Forelimb muscle (tissue), 1 donor: ENCODE data around the gene EPGN. TPM values are rescaled to one million over a fixed set of nuclear protein-coding genes. Genes with fewer than 3 reads are reported as not detected.

Source experiments
- DNase-seq: peaks from one replicate; pipeline ENCODE4 v3.0.0-alpha.2; 2013; ENCODE audit warnings: low read depth
- polyA plus RNA-seq: library from polyadenylated mRNA; unstranded; fragments of 120-200 nt; gene quantifications from one replicate; pipeline ENCODE4 v1.2.1, GENCODE V29; 2013; ENCODE audit not compliant: insufficient read length

EPGN gene, protein sequence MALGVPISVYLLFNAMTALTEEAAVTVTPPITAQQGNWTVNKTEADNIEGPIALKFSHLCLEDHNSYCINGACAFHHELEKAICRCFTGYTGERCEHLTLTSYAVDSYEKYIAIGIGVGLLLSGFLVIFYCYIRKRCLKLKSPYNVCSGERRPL
- polyA plus RNA-seq = 0.32 TPM

DNA sequence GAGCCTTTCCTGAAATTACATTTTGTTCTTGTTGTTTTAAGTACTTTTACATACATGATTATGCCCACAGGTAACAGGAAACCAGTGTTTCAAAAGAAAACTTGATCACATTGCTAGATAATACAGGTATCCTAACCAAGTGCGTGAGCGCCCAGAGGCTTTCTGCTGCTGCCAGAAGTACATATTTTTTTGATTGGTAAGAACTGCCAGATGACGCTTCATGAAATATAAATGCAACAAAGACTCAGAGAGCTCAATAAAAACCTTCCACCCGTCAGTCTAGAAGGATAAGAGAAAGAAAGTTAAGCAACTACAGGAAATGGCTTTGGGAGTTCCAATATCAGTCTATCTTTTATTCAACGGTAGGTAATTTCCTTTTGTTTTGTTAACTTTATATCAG, at the start of gene EPGN:
Gene EPGN, plus strand, starts transcription at position 256 of the 400 bp plus-strand sequence. Its CDS starts 64 bp downstream, at position 320.
- DNase-seq = no peak

DNA sequence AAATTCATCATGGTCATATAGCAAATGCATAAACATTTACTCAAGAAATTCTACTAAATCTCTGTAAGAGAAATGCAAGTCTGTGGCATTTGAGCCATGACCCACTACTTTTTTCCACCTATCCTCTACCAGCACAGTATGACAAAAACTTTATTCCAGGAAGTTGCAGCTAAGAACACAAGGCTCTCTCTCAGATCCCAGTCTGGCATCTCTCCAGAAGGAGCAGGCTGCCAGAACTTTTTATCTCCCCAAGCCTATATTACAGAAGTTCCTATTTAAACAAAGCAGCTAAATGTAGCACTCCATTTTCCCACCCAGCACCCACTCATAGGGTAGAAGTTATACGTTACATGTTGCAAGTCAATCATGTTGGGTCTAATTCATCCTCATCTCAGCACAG, 49.3 kb upstream of the EPGN start:
- DNase-seq = no peak

DNA sequence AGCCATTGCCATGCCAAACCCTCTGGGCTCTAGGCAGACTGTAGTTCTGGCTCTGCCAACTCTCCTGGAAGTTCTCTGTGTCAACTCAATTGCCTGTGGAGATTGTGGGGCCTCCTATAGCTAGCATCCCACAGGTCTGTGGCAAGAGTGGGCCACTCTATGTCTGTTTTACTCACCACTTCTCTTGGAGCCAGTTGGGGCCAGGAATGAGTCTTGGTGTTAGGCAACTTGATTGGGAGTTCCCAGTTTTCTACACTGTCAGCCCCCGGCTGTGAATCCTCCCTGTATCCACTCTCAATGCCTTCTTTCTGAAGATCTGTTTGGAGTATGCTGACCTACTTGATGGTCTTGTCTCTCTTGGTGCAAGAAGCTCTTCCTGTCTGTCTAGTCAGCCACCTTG, 48.2 kb upstream of the EPGN start:
- no peak for DNase-seq

- DNase-seq = no peak
Observed at GRCh38 chr4:74262522-74262921, 45.7 kb upstream of the EPGN start.

- DNase-seq = no peak
Observed at GRCh38 chr4:74263551-74263950, 44.7 kb upstream of the EPGN start.

DNA sequence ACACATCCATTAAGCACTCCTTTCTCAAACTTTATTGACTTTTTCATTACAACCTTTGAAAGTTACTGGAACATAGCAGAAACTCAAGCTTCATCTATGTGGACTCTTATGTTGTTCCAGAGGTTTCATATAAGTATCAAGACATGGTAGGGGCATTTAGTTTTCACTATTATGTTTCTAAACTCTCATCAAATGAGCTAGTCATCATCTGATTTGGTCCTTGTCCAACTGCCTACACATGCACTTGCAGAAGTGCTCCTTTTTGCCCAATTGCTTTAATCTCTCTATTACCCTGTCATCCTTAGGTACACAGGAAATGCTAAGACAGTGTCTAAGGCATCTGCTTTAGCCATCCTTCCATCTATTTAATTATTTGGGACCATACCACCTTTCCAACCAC, 42.2 kb upstream of the EPGN start:
- no peak for DNase-seq

- no peak for DNase-seq
Observed at GRCh38 chr4:74267998-74268606, 40.2 kb upstream of the EPGN start.

- DNase-seq = no peak
Observed at GRCh38 chr4:74268643-74269042, 39.6 kb upstream of the EPGN start.

DNA sequence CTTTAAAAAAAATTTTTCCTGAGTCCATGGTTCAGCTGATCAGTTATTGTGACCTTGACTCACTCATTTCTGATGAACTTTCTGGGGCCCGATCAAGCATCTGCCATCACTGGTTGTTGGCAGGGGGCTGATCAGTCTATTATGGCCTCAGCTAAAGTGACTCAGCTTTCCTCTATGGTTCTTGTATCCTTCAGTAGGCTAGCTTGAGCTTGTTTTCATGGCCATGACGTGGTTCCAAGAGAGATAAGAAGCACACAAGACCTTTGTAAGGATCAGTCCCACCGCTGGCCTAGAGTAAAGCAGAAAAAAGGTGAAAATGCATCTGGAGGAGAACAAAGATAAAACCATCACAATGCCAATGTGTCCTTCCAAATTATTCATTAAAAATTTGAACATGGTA, 29.8 kb upstream of the EPGN start:
- no peak for DNase-seq

- no peak for DNase-seq
Observed at GRCh38 chr4:74279716-74280115, 28.6 kb upstream of the EPGN start.

DNA sequence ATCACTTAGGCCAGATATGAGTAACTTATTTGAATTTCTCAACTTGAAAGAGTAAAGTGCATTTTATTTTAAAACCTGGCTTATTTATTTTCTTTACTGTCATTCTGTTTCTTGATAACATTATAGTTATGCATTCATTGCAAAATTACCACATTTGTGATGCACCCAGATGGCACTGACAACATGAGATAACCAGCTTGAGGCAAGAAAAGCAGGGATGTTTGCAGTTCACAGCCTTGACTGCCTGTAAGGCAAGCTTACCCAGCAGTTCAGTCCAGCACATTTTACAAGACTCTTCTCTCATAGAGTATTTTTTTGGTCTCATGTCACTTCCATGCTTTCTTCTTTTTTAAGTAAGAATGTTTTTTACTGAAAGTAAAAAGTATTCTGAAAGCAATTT, 25.3 kb upstream of the EPGN start:
- no peak for DNase-seq

DNA sequence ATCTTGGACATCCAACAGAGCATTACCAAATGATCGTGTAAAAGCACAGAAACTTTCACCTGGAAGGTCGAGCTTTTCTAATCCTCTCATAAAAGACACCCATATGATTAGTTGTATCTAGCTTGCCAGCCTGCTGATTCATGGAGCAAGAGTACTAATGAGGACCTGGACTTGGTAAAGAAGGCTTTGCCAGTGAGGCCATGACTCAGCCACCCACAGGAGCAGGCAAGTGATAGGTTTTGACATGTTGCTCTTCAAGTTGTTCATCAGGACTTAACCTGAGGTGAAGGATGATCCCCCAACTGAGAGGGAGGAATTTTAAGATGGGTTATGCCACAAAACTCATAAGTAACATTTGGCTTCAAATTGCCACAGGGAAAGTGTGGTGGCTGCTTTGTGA, 24.7 kb upstream of the EPGN start:
- DNase-seq = no peak

DNA sequence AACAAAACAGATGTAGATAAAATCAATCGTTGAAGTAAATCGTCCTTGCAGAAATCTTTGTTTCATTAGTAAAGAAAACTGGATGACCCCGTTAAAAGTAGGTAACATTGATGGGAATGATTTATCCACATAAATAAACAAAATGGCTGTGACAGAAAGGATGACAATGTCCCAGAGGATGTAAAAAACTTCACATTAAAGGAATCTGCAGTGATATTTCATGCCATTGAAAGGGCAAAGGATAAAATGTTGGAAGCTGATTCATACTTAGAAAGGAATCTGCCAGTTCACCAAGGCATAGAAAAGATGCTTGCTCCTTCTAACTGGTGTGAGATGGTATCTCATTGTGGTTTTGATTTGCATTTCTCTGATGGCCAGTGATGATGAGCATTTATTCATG, 24.2 kb upstream of the EPGN start:
- DNase-seq = no peak

DNA sequence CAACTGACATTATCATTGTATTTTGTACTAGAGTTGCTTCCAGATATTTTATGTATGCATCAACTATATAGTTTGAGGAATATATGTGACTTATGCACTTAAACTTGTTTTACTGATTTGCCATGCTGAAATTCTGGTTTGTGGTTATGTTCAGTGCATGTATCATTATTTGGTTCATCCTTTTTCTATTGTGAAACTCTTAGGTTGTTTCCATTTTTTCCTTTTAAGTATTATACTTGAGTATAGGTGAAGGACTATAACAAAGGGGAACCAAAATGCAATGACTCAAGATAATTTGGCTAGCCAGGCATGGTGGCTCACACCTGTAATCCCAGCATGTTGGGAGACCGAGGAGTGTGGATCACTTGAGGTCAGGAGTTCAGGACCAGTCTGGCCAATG, 21.1 kb upstream of the EPGN start:
- no peak for DNase-seq

- no peak for DNase-seq
Observed at GRCh38 chr4:74287791-74288190, 20.5 kb upstream of the EPGN start.

- peak; percentile 40 for DNase-seq
Observed at GRCh38 chr4:74291471-74291870, 16.8 kb upstream of the EPGN start.

DNA sequence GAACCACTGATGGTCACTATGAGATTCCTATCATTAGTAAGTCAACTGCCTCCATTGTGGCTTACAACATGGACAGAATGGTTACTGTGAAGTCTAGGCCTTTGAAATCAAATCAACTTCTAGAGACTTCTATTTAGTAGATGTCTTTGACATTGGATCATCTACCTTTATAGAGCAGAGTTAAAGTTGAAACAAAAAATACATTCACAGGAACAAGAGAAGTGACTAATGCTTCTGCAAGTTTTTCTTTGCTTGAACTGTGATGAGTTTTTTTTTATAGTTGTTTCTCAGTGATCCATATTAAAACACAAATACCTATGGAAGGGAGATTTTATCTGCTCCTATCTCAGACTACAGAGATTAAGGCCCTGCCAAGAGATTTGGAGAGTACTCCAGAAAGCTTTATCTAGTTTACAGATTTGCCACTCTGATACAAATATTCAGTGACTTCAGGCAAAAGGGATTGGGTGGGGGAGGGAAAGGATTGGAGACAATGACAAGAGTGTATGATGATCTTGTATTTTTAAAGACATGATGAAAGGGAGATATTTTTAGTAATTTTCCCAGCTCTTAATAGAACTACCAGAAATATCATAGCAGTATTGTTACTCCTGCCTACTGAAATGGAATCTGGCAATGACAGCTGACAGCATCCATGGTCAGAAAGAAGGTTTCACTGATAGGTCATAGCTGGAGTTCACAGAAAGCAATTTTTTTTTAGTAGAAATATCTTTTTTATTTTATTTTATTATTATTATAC, 16.0 kb upstream of the EPGN start:
- DNase-seq = no peak

DNA sequence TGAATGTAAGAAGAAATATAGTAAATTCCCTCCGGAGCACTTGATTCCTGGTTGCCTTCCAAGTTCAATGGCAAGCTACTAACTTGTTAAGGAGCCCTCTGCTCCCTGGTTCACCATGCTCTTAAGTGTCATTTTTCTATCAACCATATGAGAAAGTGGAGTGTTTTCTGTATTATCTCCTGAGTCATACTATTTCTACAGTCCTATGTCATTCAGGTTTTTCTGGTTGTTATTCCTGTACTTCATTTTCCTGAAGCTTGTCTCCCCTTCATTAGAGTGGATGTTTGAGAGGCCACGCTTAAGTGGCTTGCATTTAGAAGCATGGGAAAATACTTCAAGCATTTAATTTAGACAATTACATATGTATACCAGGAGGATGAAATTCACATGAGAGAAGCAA, 14.7 kb upstream of the EPGN start:
- DNase-seq = no peak

- DNase-seq = no peak
Observed at GRCh38 chr4:74294681-74295080, 13.6 kb upstream of the EPGN start.

- no peak for DNase-seq
Observed at GRCh38 chr4:74297539-74297938, 10.7 kb upstream of the EPGN start.

DNA sequence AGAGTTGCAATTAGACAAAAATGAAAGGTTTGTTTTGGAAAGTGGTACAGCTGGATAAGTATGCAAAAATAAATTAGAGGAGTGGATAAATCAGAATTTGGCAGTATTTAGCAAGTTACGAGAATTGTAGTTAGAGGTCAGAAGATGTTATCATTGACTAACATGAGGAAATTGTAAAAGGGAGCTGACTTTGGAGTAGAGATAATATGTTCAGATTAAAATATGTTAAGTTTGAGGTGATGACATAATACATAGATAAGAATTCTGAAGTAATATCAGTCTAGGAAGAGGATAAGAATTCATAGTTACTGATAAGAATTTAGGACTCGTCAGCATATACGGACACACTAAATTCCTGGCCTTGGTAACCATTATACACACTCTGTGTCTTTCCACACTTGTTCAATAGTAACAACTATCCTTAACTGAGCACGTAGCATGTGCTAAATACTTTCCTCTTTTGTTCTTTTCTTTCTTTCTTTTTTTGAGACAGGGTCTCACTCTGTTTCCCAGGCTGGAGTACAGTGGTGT, 4.1 kb upstream of the EPGN start:
- no peak for DNase-seq

- no peak for DNase-seq
Observed at GRCh38 chr4:74305000-74305399, 3.3 kb upstream of the EPGN start.

DNA sequence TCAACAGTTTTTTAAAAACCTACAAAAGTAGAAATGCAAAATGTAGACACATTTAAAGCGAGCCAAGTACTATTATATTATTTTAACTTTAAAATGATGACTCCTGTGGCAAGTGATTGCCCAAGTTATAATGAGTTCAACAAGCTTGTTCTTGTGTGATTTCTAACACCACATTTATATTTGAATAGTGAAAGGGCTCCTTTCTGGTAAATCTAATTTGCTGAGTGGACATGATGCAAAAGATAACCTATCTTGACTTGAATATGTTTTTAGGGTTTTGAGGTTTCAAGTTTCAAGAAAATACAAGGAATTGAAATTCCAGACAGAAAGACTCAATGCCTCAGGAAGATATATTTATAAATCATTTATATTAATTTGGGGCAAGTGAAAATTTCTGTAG, 1.1 kb upstream of the EPGN start:
- DNase-seq = no peak
